Chondrocyte (in vitro differentiated cells): ENCODE results near the gene GLI2. TPM values are rescaled to one million over a fixed set of nuclear protein-coding genes. Genes with fewer than 3 reads are reported as not detected.
A peak's percentile ranks its signal among the peaks of the same experiment; 100 is the strongest.

Experiments
- DNase-seq: peaks from one replicate; pipeline ENCODE4 v3.0.0; 2021; ENCODE audit warnings: mixed read lengths, low spot score
- H3K27ac Mint-ChIP-seq: one replicate; pipeline ENCODE4 v1.8.0; 2021; ENCODE audit warnings: mild to moderate bottlenecking, moderate library complexity, mixed read lengths; ENCODE audit not compliant: unreplicated experiment
- H3K27me3 Mint-ChIP-seq: 2 replicates; pipeline ENCODE4 v1.8.0; 2021; ENCODE audit warnings: low read depth, mixed read lengths
- H3K36me3 Mint-ChIP-seq: 2 replicates; pipeline ENCODE4 v1.8.0; 2021; ENCODE audit warnings: low read depth, mixed read lengths
- H3K4me1 Mint-ChIP-seq: 2 replicates; pipeline ENCODE4 v1.8.0; 2021; ENCODE audit warnings: low read depth, mild to moderate bottlenecking, mixed read lengths
- H3K4me3 Mint-ChIP-seq: one replicate; pipeline ENCODE4 v1.8.0; 2021; ENCODE audit warnings: mild to moderate bottlenecking, moderate library complexity, mixed read lengths; ENCODE audit not compliant: unreplicated experiment
- H3K9me3 Mint-ChIP-seq: 2 replicates; pipeline ENCODE4 v1.8.0; 2021; ENCODE audit warnings: low read depth, mixed read lengths
- CTCF ChIP-seq: fragments of 200-600 bp; sonication (generic); IDR thresholded peaks from 2 replicates; pipeline ENCODE4 v1.5.0; 2021; ENCODE audit warnings: antibody characterized with exemption, mild to moderate bottlenecking, moderate library complexity
- total RNA-seq: library from RNA; stranded (reverse); gene quantifications from 3 replicates; pipeline ENCODE4 v1.2.1, GENCODE V29; 2021

GLI2 gene
- total RNA-seq, 1 donor from 2014 or later = 36.0 TPM

GRCh38 chr2:120709608-120710041 is 26.0 kb upstream of the GLI2 start:
- H3K36me3 Mint-ChIP-seq = no peaks in the 10 kb centered on the region
- TF ChIP-seq CTCF = no peak
- H3K4me1 Mint-ChIP-seq = no peaks in the 10 kb centered on the region
- no peak for DNase-seq
- peaks cover 3% of the 10 kb centered on the region for H3K27me3 Mint-ChIP-seq
- H3K27ac Mint-ChIP-seq = no peak overlapping the region
- H3K9me3 Mint-ChIP-seq = no peaks in the 10 kb centered on the region
- H3K4me3 Mint-ChIP-seq = no peak overlapping the region

GRCh38 chr2:120710256-120710655 is 25.4 kb upstream of the GLI2 start:
- no peak for TF ChIP-seq CTCF
- Mint-ChIP-seq H3K36me3 (no peaks in the 10 kb centered on the region), H3K4me1 (no peaks in the 10 kb centered on the region), H3K9me3 (no peaks in the 10 kb centered on the region), H3K27ac (no peak overlapping the region), H3K27me3 (peaks cover 3% of the 10 kb centered on the region), H3K4me3 (no peak overlapping the region)
- DNase-seq = no peak

GRCh38 chr2:120711694-120712093 is 24.0 kb upstream of the GLI2 start:
- H3K27me3 Mint-ChIP-seq = peaks cover 3% of the 10 kb centered on the region
- no peaks in the 10 kb centered on the region for H3K9me3 Mint-ChIP-seq
- no peak overlapping the region for H3K4me3 Mint-ChIP-seq
- no peak for DNase-seq
- no peak overlapping the region for H3K27ac Mint-ChIP-seq
- H3K36me3 Mint-ChIP-seq = no peaks in the 10 kb centered on the region
- no peak for TF ChIP-seq CTCF
- H3K4me1 Mint-ChIP-seq = no peaks in the 10 kb centered on the region

- Mint-ChIP-seq H3K27ac (no peak overlapping the region), H3K9me3 (no peaks in the 10 kb centered on the region), H3K36me3 (no peaks in the 10 kb centered on the region), H3K4me1 (no peaks in the 10 kb centered on the region), H3K27me3 (peaks cover 3% of the 10 kb centered on the region), H3K4me3 (no peak overlapping the region)
- no peak for DNase-seq
- no peak for TF ChIP-seq CTCF
These were observed 23.4 kb upstream of the GLI2 start for GRCh38 chr2:120712180-120712681.

GRCh38 chr2:120715353-120715752 is 20.3 kb upstream of the GLI2 start:
- peak; percentile 30 for DNase-seq
- H3K9me3 Mint-ChIP-seq = no peaks in the 10 kb centered on the region
- no peak overlapping the region for H3K4me3 Mint-ChIP-seq
- H3K27me3 Mint-ChIP-seq = no peaks in the 10 kb centered on the region
- TF ChIP-seq CTCF = no peak
- no peaks in the 10 kb centered on the region for H3K36me3 Mint-ChIP-seq
- peaks cover 7% of the 10 kb centered on the region for H3K4me1 Mint-ChIP-seq
- no peak overlapping the region for H3K27ac Mint-ChIP-seq
